Measurements from ENCODE around the gene B4GALT5.

DNA sequence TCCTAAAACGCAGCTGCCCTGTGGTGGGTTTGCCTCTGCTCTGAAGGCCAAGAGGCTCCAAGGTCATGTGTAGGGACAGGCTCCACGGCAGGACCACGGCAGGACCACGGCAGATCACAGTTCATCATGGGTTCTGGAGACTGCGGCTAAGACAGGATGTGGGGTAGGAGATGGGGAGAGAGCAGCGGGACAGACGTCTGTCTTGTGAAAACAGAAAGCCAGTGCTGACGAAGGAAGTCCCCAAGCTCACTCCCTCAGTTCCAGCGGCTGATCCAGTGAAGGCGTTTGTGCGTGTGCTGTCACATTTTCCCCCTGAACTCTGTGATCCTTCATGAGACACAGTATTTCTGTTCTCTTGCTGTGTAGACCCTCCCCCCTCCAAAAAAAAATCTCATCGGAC lies 77.8 kb downstream of the B4GALT5 start:
- TF ChIP-seq POLR2A (IDR thresholded peaks at IDR 0.05): no peak
- TF ChIP-seq, protein P1, sequence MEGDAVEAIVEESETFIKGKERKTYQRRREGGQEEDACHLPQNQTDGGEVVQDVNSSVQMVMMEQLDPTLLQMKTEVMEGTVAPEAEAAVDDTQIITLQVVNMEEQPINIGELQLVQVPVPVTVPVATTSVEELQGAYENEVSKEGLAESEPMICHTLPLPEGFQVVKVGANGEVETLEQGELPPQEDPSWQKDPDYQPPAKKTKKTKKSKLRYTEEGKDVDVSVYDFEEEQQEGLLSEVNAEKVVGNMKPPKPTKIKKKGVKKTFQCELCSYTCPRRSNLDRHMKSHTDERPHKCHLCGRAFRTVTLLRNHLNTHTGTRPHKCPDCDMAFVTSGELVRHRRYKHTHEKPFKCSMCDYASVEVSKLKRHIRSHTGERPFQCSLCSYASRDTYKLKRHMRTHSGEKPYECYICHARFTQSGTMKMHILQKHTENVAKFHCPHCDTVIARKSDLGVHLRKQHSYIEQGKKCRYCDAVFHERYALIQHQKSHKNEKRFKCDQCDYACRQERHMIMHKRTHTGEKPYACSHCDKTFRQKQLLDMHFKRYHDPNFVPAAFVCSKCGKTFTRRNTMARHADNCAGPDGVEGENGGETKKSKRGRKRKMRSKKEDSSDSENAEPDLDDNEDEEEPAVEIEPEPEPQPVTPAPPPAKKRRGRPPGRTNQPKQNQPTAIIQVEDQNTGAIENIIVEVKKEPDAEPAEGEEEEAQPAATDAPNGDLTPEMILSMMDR (IDR thresholded peaks at IDR 0.05): no peak
